Renal cortical epithelial cell (primary cell): ENCODE measurements around the gene MRFAP1. TPM values are rescaled to one million over a fixed set of nuclear protein-coding genes. Genes with fewer than 3 reads are reported as not detected.

Source experiments
- DNase-seq: peaks from one replicate; pipeline ENCODE4 v3.0.0-alpha.2; 2011; ENCODE audit warnings: low read depth
- total RNA-seq: library from RNA; depleted of rRNA; stranded (reverse); fragments of >200 nt; gene quantifications from 2 replicates; pipeline ENCODE4 v1.2.3, GENCODE V29; 2014

The MRFAP1 gene
- 57.8 and 240 TPM in 2 replicates for total RNA-seq

DNA sequence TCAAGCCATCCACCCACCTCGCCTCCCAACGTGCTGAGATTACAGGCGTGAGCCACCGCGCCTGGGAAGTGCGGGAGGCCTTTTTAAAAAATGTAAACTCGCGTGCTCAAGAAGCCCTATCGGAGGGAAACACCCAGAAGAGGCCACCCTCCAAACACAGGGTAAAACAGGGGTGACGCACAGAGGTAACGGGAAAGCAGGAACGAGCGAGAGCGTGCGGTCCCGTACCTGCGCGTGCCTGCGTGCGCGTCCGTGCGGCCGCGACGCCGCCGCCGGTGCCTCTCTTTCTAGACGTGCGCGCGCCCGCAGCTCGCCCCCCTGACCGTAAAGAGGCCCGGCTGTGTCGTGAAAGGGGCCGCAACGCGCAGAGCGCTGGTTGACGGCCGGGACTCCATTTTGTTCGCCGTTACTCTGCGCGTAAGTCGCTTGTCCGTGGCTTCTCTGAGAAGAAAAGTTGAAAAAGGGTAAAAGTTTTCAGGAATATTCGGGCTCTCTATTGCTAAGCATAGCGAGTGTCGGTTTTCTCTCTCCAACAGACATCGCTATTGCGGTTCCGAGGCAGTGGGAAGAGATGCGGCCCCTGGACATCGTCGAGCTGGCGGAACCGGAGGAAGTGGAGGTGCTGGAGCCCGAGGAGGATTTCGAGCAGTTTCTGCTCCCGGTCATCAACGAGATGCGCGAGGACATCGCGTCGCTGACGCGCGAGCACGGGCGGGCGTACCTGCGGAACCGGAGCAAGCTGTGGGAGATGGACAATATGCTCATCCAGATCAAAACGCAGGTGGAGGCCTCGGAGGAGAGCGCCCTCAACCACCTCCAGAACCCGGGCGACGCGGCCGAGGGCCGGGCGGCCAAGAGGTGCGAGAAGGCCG lies at the start of gene MRFAP1:
TSS of gene MRFAP1 (plus strand) at position 394 of the 872 bp plus-strand sequence. CDS start at position 572, 178 bp downstream.
- DNase-seq: peak; percentile 77

DNA sequence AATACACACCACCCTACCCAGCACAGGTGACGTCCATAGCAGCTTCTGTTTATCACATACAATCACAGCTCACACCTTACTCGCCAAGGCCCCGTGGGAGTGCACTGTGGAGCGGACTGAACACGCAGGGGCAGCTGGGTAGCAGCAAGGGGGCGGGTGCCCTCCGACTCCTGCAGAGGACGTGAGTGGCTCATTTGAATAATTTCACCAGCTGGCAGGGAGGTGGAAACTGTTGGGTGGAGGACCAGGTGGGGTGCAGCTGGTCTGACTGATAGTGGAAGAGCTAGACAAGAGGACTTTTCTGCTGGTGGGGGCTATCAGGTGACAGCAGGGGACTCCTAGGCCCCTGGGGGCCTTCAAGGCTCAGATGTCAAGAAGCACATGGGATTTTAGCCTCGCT lies 49.2 kb upstream of the MRFAP1 start:
- DNase-seq: no peak

DNA sequence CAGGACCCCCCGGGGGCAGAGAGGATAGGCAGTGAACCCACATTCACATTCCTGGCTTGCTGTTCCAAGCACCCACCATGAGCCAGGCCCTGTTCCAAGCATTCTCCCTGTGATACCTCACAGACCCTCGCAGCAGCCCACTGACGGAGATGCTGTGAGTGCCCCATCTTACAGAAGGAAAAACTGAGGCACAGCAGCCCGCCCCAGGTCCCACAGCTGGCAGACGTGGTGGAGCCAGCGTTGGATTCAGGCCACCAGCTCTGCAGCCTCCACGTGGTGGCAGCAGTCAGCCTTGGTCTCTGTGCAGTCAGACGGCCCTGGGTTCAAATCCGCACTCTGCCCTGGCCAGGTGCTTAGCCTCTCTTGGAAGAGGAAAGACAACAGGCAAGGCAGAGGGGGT lies 48.7 kb upstream of the MRFAP1 start:
- DNase-seq: no peak

DNA sequence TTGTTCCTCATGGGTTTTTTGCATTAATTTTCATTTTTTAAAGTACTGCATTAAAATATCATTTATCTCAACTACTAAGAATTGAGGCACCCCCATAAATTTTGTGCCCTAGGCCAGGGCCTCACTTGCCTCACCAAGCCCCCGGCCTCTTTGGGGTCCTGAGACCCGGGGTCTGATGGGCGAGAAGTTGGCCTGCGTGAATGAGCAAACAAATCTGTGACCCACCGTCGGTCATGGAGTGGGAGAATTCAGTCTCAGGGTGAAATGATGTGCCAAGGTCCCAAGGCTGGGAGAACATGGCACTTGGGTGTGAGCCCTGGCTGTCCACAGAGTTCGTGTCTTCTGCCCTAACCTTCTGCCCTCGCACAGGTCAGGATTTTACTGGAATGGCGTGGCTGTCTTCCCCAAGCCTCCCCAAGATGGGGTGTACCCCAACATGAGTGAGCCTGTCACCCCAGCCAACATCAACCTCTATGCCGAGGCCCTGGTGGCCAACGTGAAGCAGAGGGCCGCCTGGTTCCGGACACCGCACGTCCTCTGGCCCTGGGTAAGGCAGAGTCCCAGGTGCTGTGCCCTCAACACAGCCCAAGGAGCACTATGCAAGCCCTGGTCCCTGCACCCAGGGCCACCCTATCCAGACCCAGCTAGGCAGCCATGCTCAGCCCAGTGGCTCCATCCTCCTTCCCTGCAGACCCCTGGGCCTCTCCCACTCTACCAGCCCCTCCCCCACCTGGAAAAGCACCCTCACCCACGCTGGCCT lies 47.5 kb upstream of the MRFAP1 start:
- DNase-seq: no peak

DNA sequence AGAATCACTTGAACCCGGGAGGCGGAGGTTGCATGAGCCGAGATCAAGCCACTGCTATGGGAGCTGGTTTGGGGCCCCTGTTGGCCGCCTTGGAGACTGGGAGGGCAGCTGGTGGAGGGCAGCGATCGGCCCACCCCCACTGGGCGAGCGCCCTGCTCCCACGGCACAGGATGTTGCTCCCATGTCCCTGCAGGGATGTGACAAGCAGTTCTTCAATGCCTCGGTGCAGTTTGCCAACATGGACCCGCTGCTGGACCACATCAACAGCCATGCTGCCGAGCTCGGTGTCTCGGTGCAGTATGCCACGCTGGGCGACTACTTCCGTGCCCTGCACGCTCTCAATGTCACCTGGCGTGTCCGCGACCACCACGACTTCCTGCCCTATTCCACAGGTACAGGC lies 46.1 kb upstream of the MRFAP1 start:
- no peak for DNase-seq

DNA sequence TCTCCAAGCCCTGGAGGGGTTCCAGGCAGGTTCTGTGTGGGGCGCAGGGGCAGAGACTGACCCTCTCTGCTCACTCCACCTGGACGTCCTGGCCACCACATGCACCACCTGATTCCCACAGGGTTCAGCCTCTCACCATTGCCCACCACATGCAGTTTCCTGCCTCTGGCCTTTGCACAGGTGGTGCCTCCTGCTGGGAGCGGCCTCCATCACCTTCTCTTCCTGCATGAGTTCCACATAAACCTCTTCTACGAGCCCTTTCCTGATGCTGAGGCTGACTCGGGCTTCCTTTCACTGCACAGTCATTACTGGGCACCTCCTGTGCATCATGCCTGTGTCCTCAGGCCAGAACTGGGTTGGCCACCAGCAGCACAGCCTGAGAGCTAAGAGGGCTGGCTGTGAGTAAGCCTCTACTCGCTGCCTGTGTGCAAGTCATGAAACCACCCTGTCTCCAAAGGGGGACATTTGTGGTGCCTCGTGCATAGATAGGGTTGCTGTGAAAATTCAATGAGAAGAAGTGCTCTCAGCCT lies 45.6 kb upstream of the MRFAP1 start:
- no peak for DNase-seq

DNA sequence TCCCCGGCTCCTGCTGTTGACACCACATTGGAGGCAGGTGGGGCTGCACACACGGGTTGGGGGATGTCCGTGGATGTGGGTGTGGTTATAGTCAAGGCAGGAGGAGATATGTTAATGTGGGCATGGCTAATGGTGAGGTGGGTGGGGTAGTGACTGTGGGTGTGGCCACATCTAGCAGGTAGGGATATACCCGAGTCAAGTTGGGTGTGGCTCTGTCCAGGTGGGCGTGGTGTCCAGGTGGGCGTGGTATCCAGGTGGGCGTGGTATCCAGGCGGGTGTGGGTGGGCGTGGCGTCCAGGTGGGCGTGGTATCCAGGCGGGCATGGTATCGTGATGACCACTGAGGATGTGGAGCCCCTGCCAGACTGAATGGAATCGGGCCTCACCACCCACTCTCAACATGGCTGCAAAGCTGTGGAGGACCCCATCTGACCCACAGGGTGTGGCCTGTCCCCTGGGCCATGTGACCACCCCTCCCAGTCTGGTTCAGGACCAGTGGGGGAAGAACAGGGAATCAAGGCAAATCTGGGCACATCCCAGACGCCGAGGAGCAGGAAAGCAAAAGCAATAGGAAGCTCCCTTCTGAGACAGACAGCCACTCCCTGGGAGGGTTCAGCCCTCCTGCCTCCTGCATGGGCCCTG lies 44.5 kb upstream of the MRFAP1 start:
- DNase-seq: no peak

DNA sequence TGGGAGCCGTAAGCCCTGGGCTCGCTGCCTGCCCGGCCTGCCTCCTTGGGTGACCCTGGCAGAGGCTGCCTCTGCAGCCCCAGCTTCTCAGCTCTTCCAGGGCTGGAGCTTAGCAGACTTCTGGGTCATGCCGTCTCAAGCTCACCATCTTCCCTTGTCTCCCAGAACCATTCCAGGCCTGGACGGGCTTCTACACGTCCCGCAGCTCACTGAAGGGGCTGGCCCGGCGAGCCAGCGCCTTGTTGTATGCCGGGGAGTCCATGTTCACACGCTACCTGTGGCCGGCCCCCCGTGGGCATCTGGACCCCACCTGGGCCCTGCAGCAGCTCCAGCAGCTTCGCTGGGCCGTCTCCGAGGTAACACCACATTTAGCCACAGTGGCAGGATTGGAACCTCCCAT lies 43.5 kb upstream of the MRFAP1 start:
- DNase-seq: no peak

DNA sequence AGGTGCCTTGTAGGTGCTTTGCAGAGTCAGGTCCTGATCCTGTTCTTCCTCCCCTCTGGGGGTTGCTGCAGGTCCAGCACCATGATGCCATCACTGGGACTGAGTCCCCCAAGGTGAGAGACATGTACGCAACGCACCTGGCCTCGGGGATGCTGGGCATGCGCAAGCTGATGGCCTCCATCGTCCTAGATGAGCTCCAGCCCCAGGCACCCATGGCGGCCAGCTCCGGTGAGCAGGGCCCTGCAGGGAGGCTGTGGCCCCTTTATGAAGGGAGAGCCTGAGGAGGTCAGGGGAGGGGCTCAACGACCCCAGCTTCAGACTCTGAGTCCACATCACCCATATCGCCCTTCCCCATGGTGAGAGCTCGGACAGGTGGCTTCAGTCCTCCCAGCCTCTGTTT lies 42.4 kb upstream of the MRFAP1 start:
- DNase-seq: no peak

DNA sequence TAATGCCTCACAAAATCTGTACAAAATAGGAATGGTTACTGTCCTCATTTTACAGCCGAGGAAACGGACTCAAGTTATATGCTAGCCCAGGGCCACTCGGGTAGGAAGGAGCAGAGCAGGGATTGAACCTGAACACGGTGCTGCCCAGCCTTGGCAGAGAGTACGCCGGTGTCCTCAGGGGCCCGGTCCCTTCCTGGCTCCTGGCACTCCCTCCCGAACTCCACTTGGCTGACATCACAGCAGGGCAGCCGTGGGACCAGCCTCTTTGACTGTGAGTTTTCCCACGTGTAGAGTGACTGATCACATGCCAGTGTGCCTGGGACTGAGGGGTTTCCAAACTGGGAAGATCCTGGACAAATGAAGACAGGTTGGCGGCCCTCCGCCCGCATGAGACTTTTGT lies 41.8 kb upstream of the MRFAP1 start:
- no peak for DNase-seq

DNA sequence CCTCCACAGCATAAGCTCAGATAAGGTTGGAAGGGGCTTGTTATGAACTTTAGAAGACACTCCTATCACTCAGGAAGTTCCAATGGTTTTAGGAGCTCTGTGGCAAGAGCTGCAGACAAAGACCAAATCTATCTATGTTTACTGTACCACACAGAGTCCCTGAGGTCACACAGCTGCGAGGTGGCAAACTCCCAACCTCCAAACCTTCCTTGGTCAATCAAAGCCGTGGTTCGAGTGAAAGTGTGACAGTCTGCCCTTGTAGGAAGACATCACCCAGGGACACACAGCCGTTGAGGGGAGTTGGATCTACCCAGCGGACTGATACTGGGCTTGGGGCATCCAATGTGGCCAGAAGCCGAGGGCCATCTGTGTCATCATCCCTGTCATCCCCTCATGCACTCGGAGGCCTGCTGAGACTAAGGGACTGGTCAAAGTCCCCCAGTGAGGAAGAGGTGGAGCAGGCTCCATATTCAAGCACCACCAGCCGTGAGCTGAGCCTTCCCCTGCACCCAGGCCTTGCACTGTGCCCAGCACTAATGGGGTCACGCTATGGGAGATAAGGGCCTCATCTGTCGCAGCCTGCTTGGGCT lies 38.7 kb upstream of the MRFAP1 start:
- DNase-seq: no peak

DNA sequence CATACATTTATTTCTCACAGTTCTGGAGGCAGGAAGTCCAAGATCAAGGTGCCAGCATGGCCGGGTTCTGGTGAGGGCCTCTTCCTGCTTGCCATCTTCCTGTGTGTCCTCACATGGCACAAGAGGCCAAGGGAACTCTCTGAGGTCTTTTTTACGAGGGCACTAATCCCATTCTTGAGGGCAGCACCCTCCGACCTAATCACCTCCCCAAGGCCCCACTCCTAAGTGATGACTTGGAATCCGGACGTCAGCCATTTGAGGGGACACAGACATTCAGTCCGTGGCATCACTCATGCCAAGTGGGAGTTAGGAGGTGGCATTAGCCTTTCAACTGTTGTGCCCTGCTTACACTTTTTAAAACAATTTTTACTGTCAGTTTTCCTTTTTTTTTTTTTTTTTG lies 38.2 kb upstream of the MRFAP1 start:
- DNase-seq: no peak

DNA sequence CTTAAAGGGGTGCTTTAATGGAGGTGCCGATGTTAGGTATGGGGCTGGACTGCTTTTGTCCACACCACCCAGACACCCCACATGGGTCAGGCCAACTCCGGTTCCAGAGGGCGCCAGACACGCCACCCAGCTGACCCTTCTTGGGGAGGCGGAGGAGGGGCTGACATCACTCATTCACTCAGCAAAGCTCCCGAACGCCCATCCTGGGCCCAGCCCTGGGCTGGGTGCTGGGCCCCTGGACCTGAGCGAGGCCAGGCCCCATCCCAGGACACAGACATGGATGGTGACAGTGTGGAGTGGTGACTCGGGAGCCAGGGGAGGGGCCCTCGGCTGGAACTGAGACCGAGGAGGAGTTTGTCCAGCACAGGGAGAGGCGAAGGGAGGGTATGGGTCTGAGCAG lies 37.4 kb upstream of the MRFAP1 start:
- no peak for DNase-seq

DNA sequence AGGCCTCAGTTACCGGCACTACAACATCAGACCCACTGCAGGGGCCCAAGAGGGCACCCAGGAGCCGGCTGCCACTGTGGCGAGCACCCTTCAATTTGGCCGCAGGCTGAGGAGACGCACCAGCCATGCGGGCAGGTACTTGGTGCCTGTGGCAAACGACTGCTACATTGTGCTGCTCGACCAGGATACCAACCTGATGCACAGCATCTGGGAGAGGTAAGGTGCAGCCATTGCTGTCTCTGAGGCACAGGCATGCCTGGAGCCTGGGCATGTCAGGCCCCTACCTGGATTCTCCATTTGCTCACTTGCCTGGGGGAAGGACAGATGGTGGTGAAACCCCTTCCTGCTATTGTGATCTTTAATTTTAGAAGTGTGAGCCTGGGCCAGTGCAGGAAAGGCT lies 35.4 kb upstream of the MRFAP1 start:
- DNase-seq: no peak

DNA sequence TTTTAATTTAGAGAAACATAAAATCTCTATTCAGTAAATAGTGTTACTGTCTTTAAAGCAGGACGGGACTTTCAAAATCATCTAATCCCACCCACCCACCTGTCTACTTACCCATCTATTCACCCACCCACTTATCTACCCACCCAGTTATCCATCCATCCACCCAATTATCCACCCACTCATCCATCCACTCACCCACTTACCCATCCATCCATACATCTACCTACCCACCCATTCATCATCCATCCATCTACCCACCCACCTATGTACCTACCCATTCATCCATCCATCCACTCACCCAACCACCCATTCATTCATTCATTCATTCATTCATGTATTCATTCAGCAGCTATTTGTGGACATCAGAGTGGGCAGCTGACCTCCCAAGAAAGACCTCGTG lies 34.9 kb upstream of the MRFAP1 start:
- no peak for DNase-seq

DNA sequence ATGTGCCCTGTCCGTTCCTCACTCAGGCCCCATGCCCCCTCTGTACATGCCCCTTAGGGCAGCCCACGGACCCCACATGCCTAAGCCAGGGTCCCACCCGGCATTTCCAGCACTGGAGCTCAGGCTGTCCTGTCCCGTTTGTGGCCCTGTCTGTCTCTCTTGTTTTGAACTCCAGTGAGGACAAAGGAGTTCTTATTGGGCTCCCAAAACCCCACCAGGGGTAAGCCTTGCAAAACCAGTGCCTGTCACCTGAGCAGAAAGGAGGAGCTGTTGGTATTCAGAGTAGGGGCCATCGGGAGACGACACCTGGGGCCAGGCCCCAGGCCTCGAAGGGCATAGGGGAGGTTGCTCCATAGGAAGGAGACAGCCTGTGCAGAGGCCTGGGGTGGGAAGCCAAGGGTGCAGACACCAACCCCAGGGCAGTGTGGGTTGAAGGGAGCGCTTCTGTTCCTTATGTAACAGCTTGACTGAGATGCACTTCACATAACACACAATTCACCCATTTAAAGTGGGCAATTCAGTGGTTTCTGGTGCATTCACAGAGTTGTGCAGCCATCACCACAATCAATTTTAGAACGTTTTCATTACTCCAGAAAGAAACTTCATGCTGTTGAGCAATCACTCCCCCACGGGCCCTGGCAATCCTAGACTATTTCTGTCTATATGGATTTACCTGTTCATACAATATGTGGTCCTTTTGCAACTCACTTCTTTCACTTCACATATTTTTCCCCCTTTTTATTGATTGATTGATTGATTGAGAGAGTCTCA lies 33.8 kb upstream of the MRFAP1 start:
- no peak for DNase-seq

DNA sequence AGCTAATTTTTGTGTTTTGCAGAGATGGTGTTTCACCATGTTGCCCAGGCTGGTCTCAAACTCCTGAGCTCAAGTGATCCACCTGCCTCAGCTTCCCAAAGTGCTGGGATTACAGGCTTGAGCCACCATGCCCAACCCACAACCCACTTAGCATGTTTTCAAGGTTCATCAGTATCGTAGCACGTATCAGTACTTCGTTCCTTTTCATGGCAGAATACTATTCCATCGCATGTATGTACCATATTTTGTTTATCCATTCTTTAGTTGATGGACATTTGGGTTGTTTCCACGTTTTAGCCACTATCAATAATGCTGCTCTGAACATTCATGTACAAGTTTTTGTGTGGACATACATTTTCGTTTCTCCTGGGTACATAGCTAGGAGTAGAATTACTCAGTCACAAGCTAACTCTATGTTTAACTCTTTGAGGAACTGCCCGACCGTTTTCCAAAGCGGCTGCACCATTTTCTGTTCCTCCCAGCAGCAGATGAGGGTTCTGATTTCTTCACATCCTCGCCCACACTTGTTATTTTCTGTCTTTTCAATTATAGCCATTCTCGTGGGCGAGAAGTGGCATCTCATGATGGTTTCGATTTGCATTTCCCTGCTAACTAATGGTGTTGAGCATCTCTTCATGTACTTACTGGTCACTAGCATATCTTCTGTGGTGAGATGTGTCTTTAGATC lies 33.0 kb upstream of the MRFAP1 start:
- DNase-seq: no peak

DNA sequence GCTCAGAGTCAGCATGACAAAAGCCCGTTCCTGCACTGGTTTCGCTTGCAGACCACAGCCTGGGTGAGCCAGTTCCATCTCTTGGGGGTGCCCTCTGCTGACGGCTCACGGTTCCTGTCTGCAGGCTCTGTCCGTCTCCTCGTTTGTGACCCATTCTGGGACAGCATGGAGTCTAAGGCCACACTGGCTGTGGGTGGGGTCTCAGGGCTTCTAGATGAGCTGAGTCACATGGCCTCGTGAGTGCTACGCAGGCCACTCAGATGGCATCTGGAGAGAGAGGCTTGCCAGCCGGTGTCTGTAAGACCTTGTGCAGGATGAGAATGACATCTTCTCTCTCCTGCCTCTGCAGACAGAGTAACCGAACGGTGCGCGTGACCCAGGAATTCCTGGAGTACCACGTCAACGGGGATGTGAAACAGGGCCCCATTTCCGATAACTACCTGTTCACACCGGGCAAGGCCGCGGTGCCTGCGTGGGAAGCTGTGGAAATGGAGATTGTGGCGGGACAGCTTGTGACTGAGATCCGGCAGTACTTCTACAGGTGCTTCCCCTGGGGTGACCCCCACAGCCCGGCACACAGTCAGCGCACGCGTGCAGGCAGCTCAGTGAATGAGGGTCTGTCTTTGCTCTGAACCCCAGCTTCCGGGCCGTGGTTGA lies 31.6 kb upstream of the MRFAP1 start:
- DNase-seq: no peak

DNA sequence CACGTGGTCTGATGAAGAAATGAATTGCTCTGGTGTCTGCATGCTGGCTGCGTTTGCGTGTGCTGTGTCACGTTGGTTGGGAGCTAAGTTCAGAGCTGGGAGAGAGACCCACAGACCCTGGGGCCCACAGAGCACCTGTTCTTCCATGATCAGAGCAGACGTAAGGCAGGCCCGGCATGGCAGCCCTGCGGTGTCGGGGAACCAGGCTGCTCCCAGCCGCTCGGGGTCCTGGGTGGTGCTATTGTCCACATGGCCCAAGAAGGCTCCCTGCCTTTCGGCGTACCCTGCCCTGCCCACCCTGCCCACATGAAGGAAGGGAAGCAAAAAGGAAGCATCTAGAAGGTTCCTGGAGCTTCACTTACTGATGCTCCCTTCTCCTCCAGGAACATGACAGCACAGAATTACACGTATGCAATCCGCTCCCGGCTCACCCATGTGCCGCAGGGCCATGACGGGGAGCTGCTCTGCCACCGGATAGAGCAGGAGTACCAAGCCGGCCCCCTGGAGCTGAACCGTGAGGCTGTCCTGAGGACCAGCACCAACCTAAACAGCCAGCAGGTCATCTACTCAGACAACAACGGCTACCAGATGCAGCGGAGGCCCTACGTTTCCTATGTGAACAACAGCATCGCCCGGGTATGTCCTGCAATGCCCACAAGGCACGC lies 30.9 kb upstream of the MRFAP1 start:
- no peak for DNase-seq
